GM19238 (cell line): Measurements from ENCODE around the gene IL34.
A peak's percentile ranks its signal among the peaks of the same experiment; 100 is the strongest.

Experiments used
- DNase-seq: peaks from one replicate; pipeline ENCODE4 v3.0.0; 2011; ENCODE audit warnings: low spot score; ENCODE audit not compliant: insufficient read length

Gene IL34

GRCh38 chr16:70676675-70677498 lies 30.5 kb downstream of the IL34 start:
- DNase-seq: no peak

- DNase-seq: no peak
These were observed 31.3 kb downstream of the IL34 start for GRCh38 chr16:70677499-70678120.

- DNase-seq: no peak
These were observed 31.9 kb downstream of the IL34 start for GRCh38 chr16:70678121-70678897.

- no peak for DNase-seq
These were observed 32.7 kb downstream of the IL34 start for GRCh38 chr16:70678898-70679670.

- DNase-seq: no peak
These were observed 33.5 kb downstream of the IL34 start for GRCh38 chr16:70679671-70680494.

GRCh38 chr16:70680495-70681381 lies 34.4 kb downstream of the IL34 start:
- DNase-seq: no peak

- DNase-seq: no peak
These were observed 35.3 kb downstream of the IL34 start for GRCh38 chr16:70681382-70682238.

GRCh38 chr16:70682239-70683145 lies 36.1 kb downstream of the IL34 start:
- DNase-seq: no peak

- no peak for DNase-seq
These were observed 37.0 kb downstream of the IL34 start for GRCh38 chr16:70683146-70683944.

- no peak for DNase-seq
These were observed 38.0 kb downstream of the IL34 start for GRCh38 chr16:70684146-70685060.

GRCh38 chr16:70685061-70685937 lies 38.9 kb downstream of the IL34 start:
- DNase-seq: no peak

- peak; percentile 32 for DNase-seq
These were observed 39.6 kb downstream of the IL34 start, which contains the start of gene MTSS2 for GRCh38 chr16:70685938-70686375. TSS of gene MTSS2 (minus strand) at chr16:70686053. CDS start at chr16:70685791, 262 bp downstream.

- DNase-seq: no peak
These were observed 40.2 kb downstream of the IL34 start for GRCh38 chr16:70686376-70687101.

- no peak for DNase-seq
These were observed 40.7 kb downstream of the IL34 start for GRCh38 chr16:70687102-70687511.
